Measurements from ENCODE around the gene PUM2.

DNA sequence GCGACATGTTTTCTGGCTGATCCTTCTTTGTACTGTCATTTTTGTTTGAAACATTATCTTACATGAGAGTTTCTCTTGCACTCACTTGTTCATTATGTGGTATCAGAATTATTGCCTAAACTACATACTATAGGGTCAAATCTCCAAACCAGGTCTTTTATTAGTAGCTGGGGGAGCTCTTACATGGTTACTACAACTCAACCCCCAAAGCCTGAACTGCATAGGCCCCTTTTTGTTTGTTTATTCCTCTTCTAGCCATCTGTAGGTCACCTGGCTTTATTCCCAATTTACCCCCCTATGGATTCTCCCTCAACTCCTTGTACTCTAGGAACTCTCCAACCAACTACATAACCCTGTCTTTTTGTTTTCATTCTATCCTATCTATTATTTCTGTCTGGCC is 46.7 kb downstream of the PUM2 start:
- TF ChIP-seq, protein P1, sequence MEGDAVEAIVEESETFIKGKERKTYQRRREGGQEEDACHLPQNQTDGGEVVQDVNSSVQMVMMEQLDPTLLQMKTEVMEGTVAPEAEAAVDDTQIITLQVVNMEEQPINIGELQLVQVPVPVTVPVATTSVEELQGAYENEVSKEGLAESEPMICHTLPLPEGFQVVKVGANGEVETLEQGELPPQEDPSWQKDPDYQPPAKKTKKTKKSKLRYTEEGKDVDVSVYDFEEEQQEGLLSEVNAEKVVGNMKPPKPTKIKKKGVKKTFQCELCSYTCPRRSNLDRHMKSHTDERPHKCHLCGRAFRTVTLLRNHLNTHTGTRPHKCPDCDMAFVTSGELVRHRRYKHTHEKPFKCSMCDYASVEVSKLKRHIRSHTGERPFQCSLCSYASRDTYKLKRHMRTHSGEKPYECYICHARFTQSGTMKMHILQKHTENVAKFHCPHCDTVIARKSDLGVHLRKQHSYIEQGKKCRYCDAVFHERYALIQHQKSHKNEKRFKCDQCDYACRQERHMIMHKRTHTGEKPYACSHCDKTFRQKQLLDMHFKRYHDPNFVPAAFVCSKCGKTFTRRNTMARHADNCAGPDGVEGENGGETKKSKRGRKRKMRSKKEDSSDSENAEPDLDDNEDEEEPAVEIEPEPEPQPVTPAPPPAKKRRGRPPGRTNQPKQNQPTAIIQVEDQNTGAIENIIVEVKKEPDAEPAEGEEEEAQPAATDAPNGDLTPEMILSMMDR (IDR thresholded peaks at IDR 0.05; ENCODE audit: low read depth, low read length) = no peak
- no peak for TF ChIP-seq EZH2phosphoT487 (IDR thresholded peaks at IDR 0.05; ENCODE audit: low read depth)

All from OCI-LY3 (cell line).